Panc1 (cell line): ENCODE measurements around the gene MIPOL1.

Experiments
- CTCF ChIP-seq: fragments of 450-650 bp; IDR thresholded peaks from 2 replicates; pipeline ENCODE4 v1.5.1; 2017; ENCODE audit warnings: mild to moderate bottlenecking
- POLR2AphosphoS5 ChIP-seq: IDR thresholded peaks from 2 replicates; pipeline ENCODE4 v1.6.1; 2012; ENCODE audit warnings: mild to moderate bottlenecking, low read depth, low read length, moderate library complexity
- REST ChIP-seq, 2 experiments: IDR thresholded peaks; 2 replicates each; pipeline ENCODE4 v1.6.1; 2011 to 2012; ENCODE audit warnings: low read depth in 2 of 2, control low read depth in 1 of 2, low read length in 1 of 2, mild to moderate bottlenecking in 1 of 2, moderate library complexity in 1 of 2; ENCODE audit not compliant: insufficient read depth in 1 of 2
- TCF7L2 ChIP-seq: IDR thresholded peaks from 2 replicates; pipeline ENCODE4 v1.6.1; 2011; ENCODE audit warnings: mild to moderate bottlenecking, low read depth, low read length, inconsistent platforms

DNA sequence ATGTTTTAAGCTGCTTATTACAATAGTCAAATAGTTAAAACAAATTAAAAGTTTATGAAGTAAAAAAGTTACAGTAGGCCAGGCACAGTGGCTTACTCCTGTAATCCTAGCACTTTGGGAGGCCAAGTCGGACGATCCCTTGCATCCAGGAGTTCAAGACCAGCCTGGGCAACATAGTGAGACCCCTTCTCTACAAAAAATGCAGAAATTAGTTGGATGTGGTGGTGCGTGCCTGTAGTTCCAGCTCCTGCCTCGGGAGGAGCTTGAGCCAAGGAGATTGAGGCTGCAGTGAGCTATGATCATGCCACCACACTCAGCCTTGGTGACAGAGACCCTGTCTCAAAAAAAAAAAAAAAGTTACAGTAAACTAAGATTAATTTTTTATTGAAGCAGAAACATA, 142.6 kb downstream of the MIPOL1 start:
- TF ChIP-seq CTCF (peak; percentile 23), POLR2AphosphoS5 (no peak), TCF7L2 (no peak), REST (IDR thresholded peaks at IDR 0.05; ENCODE audit: insufficient read depth in 1 of 2, low read depth in 2 of 2, low read length in 1 of 2) (no peak)
